Epithelial cell of prostate (primary cell): Measurements from ENCODE around the gene SGMS2.

Source experiments
- DNase-seq: peaks from one replicate; pipeline ENCODE4 v3.0.0-alpha.2; 2011; ENCODE audit warnings: low read depth, low spot score
- H3K27ac ChIP-seq: fragments of 450-650 bp; 2 replicates; pipeline ENCODE4 v1.5.1; 2017; ENCODE audit warnings: mild to moderate bottlenecking

SGMS2 gene

GRCh38 chr4:107862658-107863057 is 37.9 kb downstream of the SGMS2 start:
- peak overlapping the region; percentile 87 for H3K27ac ChIP-seq

GRCh38 chr4:107863416-107863815 is 38.7 kb downstream of the SGMS2 start:
- DNase-seq, result no peak
- H3K27ac ChIP-seq, result peak overlapping the region; percentile 87

More at GRCh38 chr4:107862658-107863057, 37.9 kb downstream of the SGMS2 start:
- peak; percentile 95 for DNase-seq

GRCh38 chr4:107863850-107864371 is 39.2 kb downstream of the SGMS2 start:
- peak overlapping the region; percentile 87 for H3K27ac ChIP-seq
- no peak for DNase-seq

GRCh38 chr4:107866726-107867125 is 42.0 kb downstream of the SGMS2 start:
- no peak for DNase-seq
- no peak overlapping the region for H3K27ac ChIP-seq

DNA sequence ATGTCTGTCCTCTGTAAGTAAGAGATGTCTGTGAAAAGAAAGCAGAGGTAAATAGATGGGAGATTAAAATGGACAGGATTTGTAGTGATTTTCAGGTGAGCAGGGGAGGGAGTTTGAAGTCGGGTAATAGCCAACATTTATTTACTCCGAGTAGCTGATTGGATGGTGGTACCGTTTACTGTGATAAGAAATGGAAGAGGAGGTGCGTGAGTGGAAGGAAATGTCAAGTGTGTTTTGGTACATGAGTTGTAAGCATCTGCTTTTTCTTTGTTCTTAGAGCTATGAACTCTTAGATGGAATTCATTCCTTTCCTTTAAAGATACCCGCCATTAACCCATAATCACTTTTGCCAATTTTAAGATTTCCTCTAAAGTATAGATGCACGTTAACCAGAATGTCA is 45.5 kb downstream of the SGMS2 start:
- no peak overlapping the region for H3K27ac ChIP-seq
- DNase-seq, result no peak

GRCh38 chr4:107870916-107871786 is 46.4 kb downstream of the SGMS2 start:
- H3K27ac ChIP-seq, result no peak overlapping the region
- DNase-seq, result no peak

DNA sequence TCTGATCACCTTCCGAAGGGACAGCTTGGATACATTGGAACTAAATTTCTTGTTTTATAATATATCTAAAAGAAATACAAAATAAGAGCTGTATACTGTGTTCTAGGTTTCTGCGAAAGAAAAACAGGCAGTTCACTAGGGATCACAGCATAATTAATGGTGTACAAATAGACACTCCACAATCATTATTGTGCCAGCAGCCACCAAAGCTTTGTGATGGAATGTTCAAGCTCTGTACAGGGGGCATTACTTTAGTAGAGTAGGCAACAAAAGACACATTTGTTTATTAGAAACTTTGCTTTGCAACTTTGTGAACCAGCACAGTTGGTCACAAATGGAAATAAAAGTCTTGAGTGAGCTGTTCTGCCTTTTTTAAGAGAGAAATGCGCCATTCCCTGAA is 49.3 kb downstream of the SGMS2 start:
- DNase-seq, result no peak
- H3K27ac ChIP-seq, result no peak overlapping the region

DNA sequence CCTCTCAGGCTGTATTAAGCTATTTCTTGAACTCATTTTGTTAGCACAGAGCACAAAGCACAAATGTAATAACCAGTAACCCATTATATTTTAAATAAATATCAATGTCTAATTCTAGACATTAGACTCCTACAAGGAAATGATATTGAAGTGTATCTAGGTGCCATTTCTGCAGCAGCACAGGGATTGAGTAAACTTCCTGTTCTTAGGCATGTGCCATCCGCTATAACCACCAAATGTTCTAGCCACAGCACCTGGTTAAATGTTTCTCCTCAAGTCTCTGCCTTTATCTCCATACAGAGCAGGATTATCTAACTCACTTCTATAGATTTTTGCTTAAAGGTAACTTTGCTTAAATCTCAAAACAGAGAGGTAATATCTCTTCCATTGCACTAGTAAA is 51.4 kb downstream of the SGMS2 start:
- no peak for DNase-seq
- no peak overlapping the region for H3K27ac ChIP-seq

DNA sequence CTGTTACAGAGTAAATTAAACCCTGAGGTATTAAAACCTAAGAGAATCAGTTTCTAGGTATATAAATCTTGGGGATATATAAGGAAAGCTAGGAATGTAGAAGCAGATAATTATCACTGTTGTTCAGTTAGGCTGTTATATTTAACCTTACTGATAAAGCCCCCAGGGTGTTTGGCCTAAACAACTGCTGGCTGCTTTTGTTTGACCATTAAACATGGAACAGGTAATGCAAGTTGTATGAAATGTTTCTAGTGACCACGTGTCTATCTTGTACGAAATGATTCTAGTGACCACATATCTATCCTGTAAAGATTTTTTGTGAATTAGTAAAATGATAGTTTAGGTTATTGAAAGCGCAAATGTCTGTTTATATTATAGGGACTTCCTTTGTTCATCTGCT is 52.6 kb downstream of the SGMS2 start:
- H3K27ac ChIP-seq, result no peak overlapping the region
- DNase-seq, result no peak

DNA sequence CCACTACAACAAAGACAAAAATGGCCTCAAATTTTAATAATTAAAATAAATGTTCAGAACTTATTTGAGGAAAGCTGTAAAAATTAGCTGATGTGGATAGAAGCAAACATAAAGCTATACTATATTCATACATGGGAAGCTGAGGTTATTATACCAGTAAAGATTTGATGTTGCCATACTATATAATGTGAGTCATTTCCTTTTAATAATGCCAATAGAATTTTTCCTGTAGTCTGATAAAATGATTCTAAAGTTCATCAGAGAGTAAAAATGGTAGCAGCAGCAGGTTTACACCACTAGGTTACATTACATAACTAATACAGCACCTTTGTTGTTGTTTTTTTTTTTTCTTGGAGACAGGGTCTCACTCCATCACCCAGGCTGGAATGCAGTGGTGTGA is 61.1 kb downstream of the SGMS2 start:
- no peak for DNase-seq
- H3K27ac ChIP-seq, result peak overlapping the region; percentile 59

DNA sequence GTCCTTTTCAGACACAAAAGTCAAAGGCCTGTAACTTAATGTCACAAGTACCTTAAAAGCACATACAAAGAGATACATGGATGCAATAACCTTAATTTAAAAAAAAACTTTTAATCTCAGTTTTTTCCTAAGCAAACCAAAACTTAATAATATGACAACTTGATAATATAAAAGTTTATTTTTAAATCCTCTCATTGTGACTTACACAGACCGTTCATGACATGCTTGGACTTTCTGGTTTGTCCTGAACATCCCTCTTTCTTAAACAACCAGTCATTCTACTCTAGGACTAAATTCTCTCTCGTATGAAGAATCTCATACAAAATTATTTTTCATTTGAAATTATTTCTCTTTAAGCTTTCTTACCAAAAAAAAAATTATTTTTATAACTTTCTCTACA is 63.5 kb downstream of the SGMS2 start:
- no peak overlapping the region for H3K27ac ChIP-seq
- DNase-seq, result no peak

DNA sequence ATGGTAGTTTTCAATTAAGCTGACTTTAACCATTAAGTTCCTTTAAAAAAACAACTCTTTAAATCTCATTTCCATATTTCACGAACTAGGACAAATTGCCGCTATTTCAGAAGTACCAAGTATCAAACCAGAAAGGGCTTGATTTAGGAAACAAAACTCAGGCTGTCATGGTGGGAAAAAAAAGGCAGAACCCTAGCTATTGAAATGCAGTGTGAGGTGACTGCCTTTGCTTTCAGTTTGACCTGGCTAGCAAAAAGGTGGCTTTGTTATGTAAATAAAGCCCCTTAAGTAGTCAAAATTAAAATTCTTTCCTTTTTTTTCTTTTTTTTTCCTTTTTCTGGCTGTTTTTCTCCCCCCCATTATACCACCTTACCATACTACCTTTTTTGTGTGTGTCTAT is 66.0 kb downstream of the SGMS2 start:
- H3K27ac ChIP-seq, result no peak overlapping the region

DNA sequence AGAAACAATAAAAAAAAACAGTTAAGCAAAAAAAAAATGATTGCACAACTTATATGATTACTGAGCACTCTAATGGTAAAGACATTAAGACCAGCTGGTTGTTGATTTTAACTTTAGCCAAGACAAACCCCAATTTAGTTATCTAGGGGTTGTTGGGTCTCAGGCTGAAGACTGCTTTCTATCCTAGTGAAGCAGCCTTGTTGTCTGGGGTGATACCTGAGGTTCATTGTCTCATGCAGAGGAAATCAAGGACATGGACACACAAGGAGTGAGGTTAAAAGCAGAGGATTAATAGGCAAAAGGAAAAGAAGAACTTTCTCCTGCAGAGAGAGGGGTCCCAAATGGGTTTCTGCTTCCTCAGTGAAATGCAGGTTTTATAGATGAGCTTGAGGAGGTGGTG is 66.6 kb downstream of the SGMS2 start:
- no peak for DNase-seq
- H3K27ac ChIP-seq, result no peak overlapping the region

More for the DNA sequence above, 66.0 kb downstream of the SGMS2 start:
- no peak for DNase-seq

DNA sequence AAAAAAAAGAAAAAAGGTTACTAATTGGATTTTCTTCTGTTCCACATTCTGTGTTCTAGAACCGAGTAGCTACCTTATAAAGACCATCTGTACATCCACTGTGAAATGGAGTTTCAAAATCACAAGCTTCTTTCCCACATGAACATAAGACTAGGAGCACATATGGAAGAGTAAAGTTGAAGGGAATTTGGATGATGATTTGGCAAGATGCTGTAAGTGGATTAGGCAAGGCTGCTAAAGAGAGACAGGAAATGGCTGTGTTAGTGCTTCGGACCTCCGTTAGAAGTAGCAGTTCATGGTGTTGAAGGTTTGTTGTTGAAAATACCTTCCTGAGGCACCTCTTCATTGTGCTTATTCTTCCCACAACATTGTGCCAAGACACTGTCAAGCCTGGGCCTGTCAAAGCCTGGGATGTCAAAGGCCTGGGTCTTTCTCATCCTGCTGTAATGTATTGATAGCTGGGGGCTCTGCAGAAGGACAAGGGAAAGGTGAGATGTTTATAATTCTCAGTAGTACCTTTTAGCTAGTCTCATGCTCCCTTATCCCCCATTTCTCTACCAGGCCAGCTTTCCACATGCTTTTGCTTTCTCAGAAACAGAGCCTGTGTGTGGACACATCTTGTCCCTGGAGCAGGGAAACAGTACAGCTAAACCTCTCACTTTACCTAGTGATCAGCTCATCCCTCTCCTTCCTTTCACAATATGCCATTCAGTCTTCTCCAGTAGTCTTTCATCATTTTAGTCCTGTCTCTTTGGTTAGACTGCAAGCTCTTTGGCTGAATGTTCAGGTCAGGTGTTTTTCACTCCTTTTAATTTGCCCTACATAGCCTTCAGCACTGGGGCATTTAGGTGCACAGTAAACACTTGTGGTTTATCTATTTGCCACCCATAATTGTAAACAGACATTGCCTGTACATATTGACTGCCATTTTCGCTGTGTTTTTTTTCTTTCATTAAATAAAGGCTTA is 68.7 kb downstream of the SGMS2 start:
- H3K27ac ChIP-seq, result peak overlapping the region; percentile 53
- no peak for DNase-seq

DNA sequence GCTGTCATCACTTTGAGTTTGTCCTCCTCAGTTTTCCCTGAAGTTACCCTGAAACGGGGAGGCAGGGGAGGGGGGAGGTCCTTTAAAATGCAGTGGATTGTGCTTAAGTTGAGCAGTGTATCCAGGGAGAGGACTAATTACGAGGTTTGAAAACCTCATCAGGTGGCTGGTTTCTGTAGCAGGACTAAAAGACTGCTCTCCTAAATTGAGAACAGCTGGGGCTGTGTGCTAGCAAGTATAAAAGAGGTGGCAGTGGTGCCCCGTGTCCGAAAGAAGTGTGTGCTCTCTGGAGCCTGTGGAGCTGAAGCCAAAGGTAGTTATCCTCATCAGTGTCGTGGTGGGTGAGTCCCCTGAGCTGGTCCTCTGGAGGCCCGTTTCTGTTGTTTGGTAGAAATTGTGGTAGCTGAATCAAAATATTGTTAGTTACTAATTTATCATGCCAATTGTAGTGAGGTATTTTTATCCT is 69.4 kb downstream of the SGMS2 start:
- H3K27ac ChIP-seq, result peak overlapping the region; percentile 53
- no peak for DNase-seq

- peak; percentile 98 for DNase-seq
- peak overlapping the region; percentile 98 for H3K27ac ChIP-seq
Measured at GRCh38 chr4:107896158-107896645, 71.5 kb downstream of the SGMS2 start.

DNA sequence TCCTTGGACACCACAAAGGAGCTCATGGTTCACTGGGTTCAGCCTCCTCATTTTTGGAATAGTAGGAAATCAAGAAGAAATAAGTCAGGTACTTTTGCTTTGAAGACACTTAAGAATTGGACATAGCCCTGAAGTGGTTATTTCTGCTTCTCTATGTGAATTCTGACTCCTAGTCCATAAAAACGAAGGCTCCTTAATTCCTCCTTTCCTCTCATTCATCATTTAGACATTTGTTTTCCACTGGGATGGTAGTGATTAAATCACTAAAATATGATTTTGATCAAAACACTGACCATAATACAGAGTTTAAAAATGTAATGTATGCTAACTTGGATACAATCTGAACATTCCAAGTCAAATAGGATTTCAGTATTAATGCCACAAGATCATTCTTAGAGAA is 71.9 kb downstream of the SGMS2 start:
- peak overlapping the region; percentile 98 for H3K27ac ChIP-seq
- no peak for DNase-seq

DNA sequence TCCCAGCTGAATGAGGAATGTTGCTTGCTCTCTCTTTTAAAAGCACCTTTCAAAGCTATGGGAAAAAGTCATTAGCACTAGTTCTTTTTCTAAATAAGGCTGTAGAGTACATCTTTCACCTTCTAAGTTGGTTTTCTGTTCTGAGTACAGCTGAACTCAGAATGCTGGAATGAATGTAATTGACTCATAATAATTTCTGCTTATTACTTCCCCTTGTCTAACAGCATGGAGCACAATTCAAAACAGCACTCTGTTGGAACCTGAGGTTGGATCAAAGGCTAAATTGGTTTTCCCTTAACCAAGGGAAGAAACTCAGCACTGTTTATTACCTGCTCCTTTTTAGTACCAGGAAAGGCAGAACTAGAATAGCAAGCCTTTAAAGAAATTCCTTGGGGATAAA is 73.1 kb downstream of the SGMS2 start:
- no peak for DNase-seq
- peak overlapping the region; percentile 98 for H3K27ac ChIP-seq

DNA sequence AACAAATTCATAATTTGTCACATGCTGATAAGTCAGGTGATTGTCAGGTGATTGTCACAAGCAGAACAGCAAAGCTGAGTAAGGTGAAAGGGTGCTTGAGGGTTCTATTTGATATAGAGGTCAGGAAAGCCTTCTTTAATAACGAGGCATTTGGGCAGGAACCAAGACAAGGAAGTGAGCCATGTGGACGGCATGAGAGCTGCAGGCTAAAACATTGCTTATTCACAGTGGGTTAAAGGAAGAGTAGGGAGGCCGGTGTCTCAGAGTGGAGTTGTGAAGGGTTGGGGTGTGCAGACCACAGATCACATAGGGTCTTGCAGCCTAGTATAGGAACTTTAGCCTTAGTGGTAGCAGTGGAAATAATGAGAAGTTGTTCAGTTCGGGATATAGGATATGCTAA is 75.3 kb downstream of the SGMS2 start:
- no peak for DNase-seq
- no peak overlapping the region for H3K27ac ChIP-seq

DNA sequence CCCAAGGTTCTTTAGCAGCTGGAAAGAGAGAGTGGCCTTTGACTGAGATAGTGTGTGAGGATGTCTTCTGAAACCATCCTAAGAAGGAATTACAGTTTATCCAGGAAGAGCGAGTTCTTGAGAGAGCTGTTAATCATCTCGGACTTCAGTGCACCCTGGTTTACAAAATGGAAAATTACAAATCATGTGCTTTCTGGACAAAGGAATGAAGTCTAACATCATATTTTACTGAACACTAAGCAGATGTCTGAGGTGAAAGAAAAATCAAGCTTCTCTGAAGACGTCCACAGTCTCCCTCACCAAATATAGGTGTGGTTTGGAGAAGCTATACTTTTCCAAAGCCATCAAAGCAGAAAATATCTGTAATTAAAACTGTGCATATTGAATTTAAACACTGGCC is 75.8 kb downstream of the SGMS2 start:
- H3K27ac ChIP-seq, result no peak overlapping the region
- no peak for DNase-seq
